HL-60 (cell line): ENCODE data around the gene ADAMTSL5.

Experiments
- POLR2AphosphoS5 ChIP-seq: IDR thresholded peaks from 2 replicates; pipeline ENCODE4 v1.6.1; 2012; ENCODE audit warnings: low read depth
- TF ChIP-seq, protein P1 (sequence below): IDR thresholded peaks from one replicate; pipeline ENCODE4 v1.5.1; 2011; ENCODE audit warnings: low read length, control low read depth, inconsistent platforms; ENCODE audit not compliant: insufficient read depth

DNA sequence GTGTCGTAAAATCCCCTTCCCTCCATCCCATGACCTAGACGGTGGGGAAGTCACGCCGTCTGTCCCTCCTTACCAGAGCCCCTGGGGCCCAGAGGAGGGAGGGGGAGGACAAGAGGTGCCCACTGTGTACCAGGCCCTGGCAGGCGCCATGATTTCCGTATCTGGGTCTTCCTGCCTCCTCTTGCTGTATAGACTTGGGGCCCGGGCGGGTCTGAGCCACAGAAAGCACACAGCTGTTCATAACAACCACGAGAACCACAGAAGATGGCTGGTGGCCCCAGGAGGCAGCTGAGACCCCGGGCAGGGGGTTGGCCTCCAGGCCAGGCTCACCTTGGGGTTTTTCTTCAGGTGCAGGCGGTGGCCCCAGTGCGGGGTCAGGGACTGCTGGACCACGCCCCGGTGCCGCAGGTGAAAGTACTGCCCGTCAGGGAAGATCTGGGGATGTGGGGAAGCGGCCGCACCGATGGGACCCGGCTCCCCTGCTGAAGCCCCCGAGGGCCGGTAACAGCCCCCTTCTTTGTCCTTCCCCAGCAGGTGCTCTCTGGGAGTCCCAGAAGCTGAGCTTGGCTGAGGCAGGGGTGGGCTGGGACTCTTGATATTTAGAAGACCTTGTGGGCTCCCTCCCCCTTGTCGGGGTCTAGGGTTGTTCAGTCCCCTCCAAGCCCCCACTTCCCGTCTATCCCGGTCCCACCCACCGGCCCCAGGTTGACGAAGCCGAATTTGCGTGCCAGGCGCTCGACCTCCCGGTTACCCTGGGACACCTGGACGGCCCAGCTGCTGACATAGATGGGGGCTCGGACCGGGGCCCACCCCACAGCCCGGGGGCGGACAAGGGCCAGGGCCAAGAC lies 23.1 kb downstream of the ADAMTSL5 start:
- TF ChIP-seq, protein P1, sequence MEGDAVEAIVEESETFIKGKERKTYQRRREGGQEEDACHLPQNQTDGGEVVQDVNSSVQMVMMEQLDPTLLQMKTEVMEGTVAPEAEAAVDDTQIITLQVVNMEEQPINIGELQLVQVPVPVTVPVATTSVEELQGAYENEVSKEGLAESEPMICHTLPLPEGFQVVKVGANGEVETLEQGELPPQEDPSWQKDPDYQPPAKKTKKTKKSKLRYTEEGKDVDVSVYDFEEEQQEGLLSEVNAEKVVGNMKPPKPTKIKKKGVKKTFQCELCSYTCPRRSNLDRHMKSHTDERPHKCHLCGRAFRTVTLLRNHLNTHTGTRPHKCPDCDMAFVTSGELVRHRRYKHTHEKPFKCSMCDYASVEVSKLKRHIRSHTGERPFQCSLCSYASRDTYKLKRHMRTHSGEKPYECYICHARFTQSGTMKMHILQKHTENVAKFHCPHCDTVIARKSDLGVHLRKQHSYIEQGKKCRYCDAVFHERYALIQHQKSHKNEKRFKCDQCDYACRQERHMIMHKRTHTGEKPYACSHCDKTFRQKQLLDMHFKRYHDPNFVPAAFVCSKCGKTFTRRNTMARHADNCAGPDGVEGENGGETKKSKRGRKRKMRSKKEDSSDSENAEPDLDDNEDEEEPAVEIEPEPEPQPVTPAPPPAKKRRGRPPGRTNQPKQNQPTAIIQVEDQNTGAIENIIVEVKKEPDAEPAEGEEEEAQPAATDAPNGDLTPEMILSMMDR = no peak
- no peak for TF ChIP-seq POLR2AphosphoS5
